Smooth muscle cell (in vitro differentiated cells): ENCODE data around the gene MRPL3. TPM values are rescaled to one million over a fixed set of nuclear protein-coding genes. Genes with fewer than 3 reads are reported as not detected.

ENCODE experiments used
- DNase-seq: peaks from one replicate; lab custom pipeline; 2025; ENCODE audit not compliant: unreplicated experiment; lab: John Stamatoyannopoulos, UW
- H2AFZ ChIP-seq: fragments of 200-600 bp; sonication (generic); 2 replicates; pipeline ENCODE4 v1.6.0; 2016; ENCODE audit warnings: antibody characterized with exemption, low read depth, mild to moderate bottlenecking
- H3F3A ChIP-seq: fragments of 200-600 bp; sonication (generic); 2 replicates; pipeline ENCODE4 v1.6.0; 2017; ENCODE audit warnings: antibody characterized with exemption, low read depth
- H3K27ac ChIP-seq: fragments of 200-600 bp; sonication (generic); 2 replicates; pipeline ENCODE4 v1.5.1; 2016; ENCODE audit warnings: low read depth, mild to moderate bottlenecking
- H3K27me3 ChIP-seq: fragments of 200-600 bp; sonication (generic); 2 replicates; pipeline ENCODE4 v1.6.1; 2016; ENCODE audit warnings: low read depth, mild to moderate bottlenecking
- H3K36me3 ChIP-seq: fragments of 200-600 bp; sonication (generic); 2 replicates; pipeline ENCODE4 v1.5.1; 2016; ENCODE audit warnings: low read depth
- H3K4me1 ChIP-seq: fragments of 200-600 bp; sonication (generic); 2 replicates; pipeline ENCODE4 v1.5.1; 2016; ENCODE audit warnings: low read depth
- H3K4me2 ChIP-seq: fragments of 200-600 bp; sonication (generic); 2 replicates; pipeline ENCODE4 v1.6.0; 2016; ENCODE audit warnings: mild to moderate bottlenecking
- H3K4me3 ChIP-seq: fragments of 200-600 bp; sonication (generic); 2 replicates; pipeline ENCODE4 v1.5.1; 2016; ENCODE audit warnings: mild to moderate bottlenecking
- H3K79me2 ChIP-seq: fragments of 200-600 bp; sonication (generic); 2 replicates; pipeline ENCODE4 v1.6.0; 2016; ENCODE audit warnings: low read depth, mild to moderate bottlenecking
- H3K9ac ChIP-seq: fragments of 200-600 bp; sonication (generic); 2 replicates; pipeline ENCODE4 v1.6.0; 2016; ENCODE audit warnings: low read depth
- H3K9me3 ChIP-seq: fragments of 200-600 bp; sonication (generic); replicated peaks from 2 replicates; pipeline ENCODE4 v1.5.1; 2016; ENCODE audit warnings: low read depth
- H4K20me1 ChIP-seq: fragments of 200-600 bp; sonication (generic); 2 replicates; pipeline ENCODE4 v1.6.0; 2016; ENCODE audit warnings: low read depth
- CTCF ChIP-seq: fragments of 200-600 bp; sonication (generic); IDR thresholded peaks from 2 replicates; pipeline ENCODE4 v1.5.1; 2017; ENCODE audit warnings: borderline replicate concordance, mild to moderate bottlenecking, antibody characterized with exemption; ENCODE audit not compliant: insufficient read depth, poor library complexity, severe bottlenecking
- WGBS: methylation state at CpG from one replicate; pipeline ENCODE4 v1.1.7; 2016; ENCODE audit warnings: low lambda C conversion rate; 5-methylcytosine and 5-hydroxymethylcytosine counted together
- polyA plus RNA-seq: library from polyadenylated mRNA; unstranded; fragments of >200 nt; fragmentation: Nextera tagmentation; extraction: Ambion mirVana; gene quantifications from 2 replicates; pipeline ENCODE4 v1.2.1, GENCODE V29; 2016
- total RNA-seq: library from RNA; depleted of rRNA; stranded (reverse); fragments of >200 nt; gene quantifications from 2 replicates; pipeline ENCODE4 v1.2.3, GENCODE V29; 2014

Gene MRPL3
- total and polyA plus RNA-seq, 2 experiments from 2014 or later: 80.5 to 139 TPM

- no peak for DNase-seq
- WGBS: 79% methylated on average over 1 of the region's 1 CpG
Measured at GRCh38 chr3:131439084-131439483, 63.7 kb downstream of the MRPL3 start.

GRCh38 chr3:131435000-131435399 lies 67.8 kb downstream of the MRPL3 start:
- 90% methylated on average over 1 of the region's 1 CpG for WGBS
- no peak overlapping the region for H3K9ac ChIP-seq
- H3K4me2 ChIP-seq: no peak overlapping the region
- no peaks in the 10 kb centered on the region for H3K9me3 ChIP-seq
- no peak overlapping the region for H3K27ac ChIP-seq
- no peak for DNase-seq
- no peaks in the 10 kb centered on the region for H3K79me2 ChIP-seq
- H3K4me3 ChIP-seq: no peak overlapping the region
- no peaks in the 10 kb centered on the region for H4K20me1 ChIP-seq
- TF ChIP-seq CTCF: no peak
- no peaks in the 10 kb centered on the region for H3K27me3 ChIP-seq
- H3F3A ChIP-seq: no peaks in the 10 kb centered on the region
- H3K36me3 ChIP-seq: no peaks in the 10 kb centered on the region
- no peaks in the 10 kb centered on the region for H3K4me1 ChIP-seq
- no peak overlapping the region for H2AFZ ChIP-seq

More at GRCh38 chr3:131439084-131439483, 63.7 kb downstream of the MRPL3 start:
- Histone ChIP-seq H4K20me1 (no peaks in the 10 kb centered on the region), H3K27me3 (no peaks in the 10 kb centered on the region), H3K4me3 (no peak overlapping the region), H3K9ac (no peak overlapping the region), H3K36me3 (no peaks in the 10 kb centered on the region), H2AFZ (no peak overlapping the region), H3K4me2 (no peak overlapping the region), H3F3A (no peaks in the 10 kb centered on the region), H3K27ac (no peak overlapping the region), H3K4me1 (no peaks in the 10 kb centered on the region), H3K9me3 (no peaks in the 10 kb centered on the region), H3K79me2 (no peaks in the 10 kb centered on the region)
- no peak for TF ChIP-seq CTCF

GRCh38 chr3:131432441-131432840 lies 70.3 kb downstream of the MRPL3 start:
- Histone ChIP-seq H3K9ac (no peak overlapping the region), H3K27me3 (no peaks in the 10 kb centered on the region), H2AFZ (no peak overlapping the region), H3F3A (no peaks in the 10 kb centered on the region), H3K27ac (no peak overlapping the region), H3K4me3 (no peak overlapping the region), H3K4me2 (no peak overlapping the region), H3K36me3 (no peaks in the 10 kb centered on the region), H3K4me1 (no peaks in the 10 kb centered on the region), H3K79me2 (no peaks in the 10 kb centered on the region), H4K20me1 (no peaks in the 10 kb centered on the region), H3K9me3 (no peaks in the 10 kb centered on the region)
- WGBS: 64% methylated on average over 3 of the region's 3 CpGs
- no peak for DNase-seq
- TF ChIP-seq CTCF: no peak

- Histone ChIP-seq H3K79me2 (no peaks in the 10 kb centered on the region), H3K4me2 (no peak overlapping the region), H3K9me3 (no peaks in the 10 kb centered on the region), H3K4me3 (no peak overlapping the region), H2AFZ (no peak overlapping the region), H3K27me3 (no peaks in the 10 kb centered on the region), H4K20me1 (no peaks in the 10 kb centered on the region), H3F3A (no peaks in the 10 kb centered on the region), H3K27ac (no peak overlapping the region), H3K4me1 (no peaks in the 10 kb centered on the region), H3K36me3 (no peaks in the 10 kb centered on the region), H3K9ac (no peak overlapping the region)
- whole genome bisulfite sequencing: 76% methylated on average over 5 of the region's 5 CpGs
- no peak for DNase-seq
- no peak for TF ChIP-seq CTCF
Measured at GRCh38 chr3:131431754-131432153, 71.0 kb downstream of the MRPL3 start.
